ENCODE results near the gene HOXA11. TPM values are rescaled to one million over a fixed set of nuclear protein-coding genes. Genes with fewer than 3 reads are reported as not detected.

Gene HOXA11
- total and polyA plus RNA-seq, 12 donors: 0.13 to 3.0 (median 1.2) TPM; not detected in 2

DNA sequence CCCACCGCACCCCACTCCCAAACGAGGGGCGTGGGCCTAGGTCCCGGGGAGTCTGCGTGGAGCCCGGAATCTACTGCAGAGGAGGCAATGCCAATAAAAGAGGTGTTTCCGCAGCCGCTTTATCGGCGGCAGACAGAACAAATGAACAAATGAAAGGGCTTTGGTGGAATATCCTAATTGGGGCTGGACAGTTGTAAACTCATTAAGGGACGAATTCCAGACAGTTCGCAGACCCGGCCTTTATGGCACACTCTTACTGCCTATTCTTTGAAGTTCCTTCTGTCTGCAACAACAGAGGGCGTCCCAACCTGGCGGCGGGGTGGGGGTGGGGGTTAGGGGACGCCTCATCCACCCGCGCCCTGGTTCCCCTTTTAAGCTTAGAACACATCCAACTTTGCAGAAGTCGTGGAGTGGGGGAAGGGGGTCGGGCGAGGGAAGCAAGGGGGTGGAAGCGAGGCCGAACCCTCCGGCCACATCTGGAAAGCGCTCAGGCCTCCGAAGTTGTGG is 23.8 kb downstream of the HOXA11 start:
- intact Hi-C loops (cut with DNase I): loop anchor here (5.0 to 10.0 kb wide), 4 partner anchors 786 to 1276 kb away; no protein-coding TSS in a partner anchor
- no peak for TF ChIP-seq POLR2A (IDR thresholded peaks at IDR 0.05)
- TF ChIP-seq, protein P1, sequence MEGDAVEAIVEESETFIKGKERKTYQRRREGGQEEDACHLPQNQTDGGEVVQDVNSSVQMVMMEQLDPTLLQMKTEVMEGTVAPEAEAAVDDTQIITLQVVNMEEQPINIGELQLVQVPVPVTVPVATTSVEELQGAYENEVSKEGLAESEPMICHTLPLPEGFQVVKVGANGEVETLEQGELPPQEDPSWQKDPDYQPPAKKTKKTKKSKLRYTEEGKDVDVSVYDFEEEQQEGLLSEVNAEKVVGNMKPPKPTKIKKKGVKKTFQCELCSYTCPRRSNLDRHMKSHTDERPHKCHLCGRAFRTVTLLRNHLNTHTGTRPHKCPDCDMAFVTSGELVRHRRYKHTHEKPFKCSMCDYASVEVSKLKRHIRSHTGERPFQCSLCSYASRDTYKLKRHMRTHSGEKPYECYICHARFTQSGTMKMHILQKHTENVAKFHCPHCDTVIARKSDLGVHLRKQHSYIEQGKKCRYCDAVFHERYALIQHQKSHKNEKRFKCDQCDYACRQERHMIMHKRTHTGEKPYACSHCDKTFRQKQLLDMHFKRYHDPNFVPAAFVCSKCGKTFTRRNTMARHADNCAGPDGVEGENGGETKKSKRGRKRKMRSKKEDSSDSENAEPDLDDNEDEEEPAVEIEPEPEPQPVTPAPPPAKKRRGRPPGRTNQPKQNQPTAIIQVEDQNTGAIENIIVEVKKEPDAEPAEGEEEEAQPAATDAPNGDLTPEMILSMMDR (IDR thresholded peaks at IDR 0.05): no peak
- H3K4me1 ChIP-seq (replicated peaks in 1 of 2): peaks cover 4 to 24% of the 10 kb centered on the region in 2 donors
- H3K27me3 ChIP-seq: peaks cover 17% of the 10 kb centered on the region
- H3K27ac ChIP-seq: peak overlapping the region in 3 of 5 donors; percentile 63 to 88 (median 85)
- no peaks in the 10 kb centered on the region for H3K36me3 ChIP-seq (replicated peaks in 1 of 2)
- 20 to 32% (median 21%) methylated on average over 17 to 27 of the region's 27 CpGs for WGBS, 4 donors
- peak overlapping the region in 2 of 4 donors; percentile 52 to 75 for H3K4me3 ChIP-seq
- DNase-seq: peak in 3 of 7 donors; percentile 27 to 48 (median 31)
- H3K9me3 ChIP-seq (replicated peaks in 1 of 3): no peaks in the 10 kb centered on the region

DNA sequence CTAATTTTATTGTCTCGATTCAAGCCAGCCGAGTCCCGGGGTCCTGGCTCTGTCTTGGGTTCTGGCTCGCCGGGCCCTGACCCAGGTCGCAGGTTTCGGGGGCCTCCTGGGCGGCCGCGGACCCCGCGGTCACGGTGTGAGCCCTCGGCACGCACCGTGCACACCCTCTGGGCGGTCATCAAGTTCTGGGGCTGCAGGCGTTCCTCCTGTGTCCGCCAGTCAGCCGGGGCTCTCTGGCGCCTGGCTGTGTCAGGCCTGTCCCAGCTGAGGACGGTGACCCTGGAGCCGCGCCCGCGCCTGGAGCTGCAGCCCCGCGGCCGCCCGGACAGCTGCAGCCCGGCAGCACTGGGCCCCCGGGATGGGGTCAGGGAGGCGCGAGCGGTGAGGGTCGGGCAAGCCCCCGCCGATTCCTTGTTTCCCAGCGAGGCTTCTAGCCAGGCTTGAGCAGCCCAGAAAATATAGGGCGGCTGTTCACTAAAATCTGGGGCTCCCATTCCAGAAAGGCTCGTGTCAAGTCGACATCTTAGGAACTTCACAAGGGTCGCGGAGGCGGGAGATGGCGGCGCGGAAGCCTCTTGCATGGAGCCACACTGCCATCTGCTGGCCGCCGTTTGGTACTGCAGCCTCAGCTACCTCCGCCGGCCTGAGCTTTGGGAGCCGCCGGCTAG is 24.4 kb downstream of the HOXA11 start:
- Histone ChIP-seq H3K27ac (peak overlapping the region in 4 of 5 donors; percentile 52 to 88 (median 74)), H3K36me3 (replicated peaks in 1 of 2) (no peaks in the 10 kb centered on the region), H3K9me3 (replicated peaks in 1 of 3) (no peaks in the 10 kb centered on the region), H3K4me3 (peak overlapping the region in 3 of 4 donors; percentile 2 to 75 (median 52)), H3K4me1 (replicated peaks in 1 of 2) (peaks cover 5 to 25% of the 10 kb centered on the region in 2 donors), H3K27me3 (peaks cover 12% of the 10 kb centered on the region)
- WGBS, 4 donors: 2 to 11% (median 3%) methylated on average over 10 to 54 of the region's 54 CpGs
- intact Hi-C loops (cut with DNase I): loop anchor here (5.0 to 10.0 kb wide), 4 partner anchors 786 to 1276 kb away; no protein-coding TSS in a partner anchor
- peak in 1 of 2 donors; percentile 58 for TF ChIP-seq POLR2A (IDR thresholded peaks at IDR 0.05)
- TF ChIP-seq, protein P1 (IDR thresholded peaks at IDR 0.05): peak; percentile 98 to 100 (median 99)
- peak; percentile 86 to 96 (median 93) for DNase-seq

DNA sequence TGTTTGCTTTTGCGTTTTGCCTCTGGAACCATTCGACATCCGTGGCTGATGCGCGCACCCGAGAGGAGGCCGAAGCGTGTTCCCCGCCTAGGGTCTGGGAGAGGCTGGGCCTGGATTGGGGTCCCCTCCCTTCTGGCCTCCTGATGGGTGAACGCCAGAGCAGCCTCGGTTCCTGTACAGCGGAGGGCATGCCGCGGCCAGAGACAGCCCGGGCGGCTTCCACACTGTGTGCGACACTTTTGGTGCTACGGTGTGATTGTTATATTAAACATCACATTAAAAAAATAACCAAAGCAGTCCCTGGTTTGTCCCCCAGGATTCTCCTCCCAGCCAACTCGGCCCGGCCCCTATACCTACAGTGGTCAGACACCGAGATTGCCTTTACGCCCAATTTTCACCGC is 24.9 kb downstream of the HOXA11 start:
- peak overlapping the region in 3 of 4 donors; percentile 2 to 75 (median 52) for H3K4me3 ChIP-seq
- TF ChIP-seq, protein P1 (IDR thresholded peaks at IDR 0.05): no peak
- no peak for TF ChIP-seq POLR2A (IDR thresholded peaks at IDR 0.05)
- H3K36me3 ChIP-seq (replicated peaks in 1 of 2): no peaks in the 10 kb centered on the region
- H3K4me1 ChIP-seq (replicated peaks in 1 of 2): peaks cover 10 to 27% of the 10 kb centered on the region in 2 donors
- no peaks in the 10 kb centered on the region for H3K9me3 ChIP-seq (replicated peaks in 1 of 3)
- peaks cover 7% of the 10 kb centered on the region for H3K27me3 ChIP-seq
- intact Hi-C loops (cut with DNase I): loop anchor here (5.0 to 10.0 kb wide), 4 partner anchors 785 to 1275 kb away; no protein-coding TSS in a partner anchor
- H3K27ac ChIP-seq: peak overlapping the region in 4 of 5 donors; percentile 52 to 88 (median 74)
- WGBS, 4 donors: 71 to 79% (median 75%) methylated on average over 23 of the region's 23 CpGs
- peak in 2 of 7 donors; percentile 17 to 28 for DNase-seq

All from adrenal gland (tissue), 12 donors.